IMR-90 (cell line): ENCODE data around the gene TENM4. TPM values are rescaled to one million over a fixed set of nuclear protein-coding genes. Genes with fewer than 3 reads are reported as not detected.

Experiments
- ATAC-seq: fragments of 200-7000 bp; cut with Tn5 transposase; 2 replicates; pipeline ENCODE4 v1.9.1; 2020; ENCODE audit warnings: low read depth, mild to moderate bottlenecking, moderate library complexity
- BruUV-seq: library from RNA; stranded (reverse); fragments of 400-500 nt; replicated peaks from 2 replicates; lab custom pipeline; 2021; lab: Mats Ljungman, UMichigan
- CTCF ChIA-PET: fragments of 300-600 bp; formaldehyde crosslinking; extraction: SDS; loops from one replicate; lab custom pipeline; 2021; ENCODE audit warnings: antibody characterized with exemption; lab: Yijun Ruan, JAX
- POLR2A ChIA-PET: fragments of 300-600 bp; sonication (Branson Sonifier 250); formaldehyde crosslinking; loops from one replicate; lab custom pipeline; 2022; ENCODE audit warnings: antibody characterized with exemption; ENCODE audit not compliant: unreplicated experiment; lab: Charles Lee
- DNase-seq: peaks from one replicate; pipeline ENCODE4 v3.0.0; 2013
- H2AFZ ChIP-seq: replicated peaks from 2 replicates; pipeline ENCODE3; 2013; ENCODE audit warnings: low read length, mild to moderate bottlenecking; ENCODE audit not compliant: poor library complexity
- H2AK5ac ChIP-seq: 2 replicates; pipeline ENCODE4 v1.6.1; 2013; ENCODE audit warnings: low read depth, low read length, inconsistent platforms
- H2AK9ac ChIP-seq: replicated peaks from 2 replicates; pipeline ENCODE3; 2013; ENCODE audit warnings: mild to moderate bottlenecking, low read depth, low read length, moderate library complexity; ENCODE audit not compliant: poor library complexity
- H2BK120ac ChIP-seq: 2 replicates; pipeline ENCODE4 v1.6.1; 2013; ENCODE audit warnings: low read depth, low read length, inconsistent platforms
- H2BK15ac ChIP-seq: 3 replicates; pipeline ENCODE4 v1.6.1; 2013; ENCODE audit warnings: low read depth, low read length, inconsistent platforms
- H2BK20ac ChIP-seq: 2 replicates; pipeline ENCODE4 v1.6.1; 2013; ENCODE audit warnings: low read depth, mild to moderate bottlenecking, inconsistent platforms, low read length, moderate library complexity
- H2BK5ac ChIP-seq: 2 replicates; pipeline ENCODE4 v1.6.1; 2013; ENCODE audit warnings: mild to moderate bottlenecking, low read depth, low read length, inconsistent platforms; ENCODE audit not compliant: poor library complexity, severe bottlenecking
- H3K14ac ChIP-seq: replicated peaks from 2 replicates; pipeline ENCODE4 v1.6.1; 2013; ENCODE audit warnings: low read depth, low read length, inconsistent platforms
- H3K18ac ChIP-seq: 2 replicates; pipeline ENCODE4 v1.6.1; 2013; ENCODE audit warnings: low read depth, low read length, control low read depth
- H3K23ac ChIP-seq: 2 replicates; pipeline ENCODE4 v1.6.1; 2013; ENCODE audit warnings: low read depth, low read length, inconsistent platforms
- H3K27ac ChIP-seq: 2 replicates; pipeline ENCODE4 v1.5.1; 2013; ENCODE audit warnings: mild to moderate bottlenecking, control low read depth, low read length; ENCODE audit not compliant: insufficient read depth
- H3K27me3 ChIP-seq: 2 replicates; pipeline ENCODE4 v1.6.1; 2013; ENCODE audit warnings: low read length; ENCODE audit not compliant: control insufficient read depth, insufficient read depth
- H3K36me3 ChIP-seq: 2 replicates; pipeline ENCODE4 v1.6.1; 2013; ENCODE audit warnings: low read length, mixed read lengths; ENCODE audit not compliant: control insufficient read depth, insufficient read depth
- H3K4ac ChIP-seq: 2 replicates; pipeline ENCODE4 v1.6.1; 2013; ENCODE audit warnings: low read depth, low read length, inconsistent platforms
- H3K4me1 ChIP-seq: 2 replicates; pipeline ENCODE4 v1.6.1; 2013; ENCODE audit warnings: low read length, mixed read lengths; ENCODE audit not compliant: control insufficient read depth, insufficient read depth
- H3K4me2 ChIP-seq: 2 replicates; pipeline ENCODE4 v1.6.1; 2013; ENCODE audit warnings: low read depth, mild to moderate bottlenecking, control low read depth, low read length, moderate library complexity
- H3K4me3 ChIP-seq: 2 replicates; pipeline ENCODE4 v1.5.1; 2013; ENCODE audit warnings: low read depth, mild to moderate bottlenecking, control low read depth, low read length, moderate library complexity; ENCODE audit not compliant: insufficient read depth
- H3K56ac ChIP-seq: 2 replicates; pipeline ENCODE4 v1.6.1; 2013; ENCODE audit warnings: low read length, inconsistent platforms; ENCODE audit not compliant: insufficient read depth; ENCODE audit errors: extremely low read depth
- H3K79me1 ChIP-seq, 2 experiments: 2 replicates each; pipeline ENCODE4 v1.6.1; 2013; ENCODE audit warnings: low read length in 2 of 2, inconsistent platforms in 1 of 2, low read depth in 1 of 2
- H3K9ac ChIP-seq: 2 replicates; pipeline ENCODE4 v1.6.1; 2013; ENCODE audit warnings: low read depth, low read length, control low read depth
- H3K9me1 ChIP-seq: 2 replicates; pipeline ENCODE4 v1.6.1; 2013; ENCODE audit warnings: low read length, inconsistent platforms; ENCODE audit not compliant: insufficient read depth
- H3K9me3 ChIP-seq: 2 replicates; pipeline ENCODE4 v1.6.1; 2013; ENCODE audit warnings: low read length; ENCODE audit not compliant: control insufficient read depth, insufficient read depth
- H4K20me1 ChIP-seq: 2 replicates; pipeline ENCODE4 v1.6.1; 2013; ENCODE audit warnings: low read length, inconsistent platforms; ENCODE audit not compliant: insufficient read depth
- H4K5ac ChIP-seq: 2 replicates; pipeline ENCODE4 v1.6.1; 2013; ENCODE audit warnings: mild to moderate bottlenecking, low read depth, low read length, control low read depth
- H4K8ac ChIP-seq, 2 experiments: 2 replicates each; pipeline ENCODE4 v1.6.1; 2013; ENCODE audit warnings: low read depth in 2 of 2, low read length in 2 of 2, control low read depth in 1 of 2, inconsistent platforms in 1 of 2
- H4K91ac ChIP-seq: 2 replicates; pipeline ENCODE4 v1.6.1; 2013; ENCODE audit warnings: low read depth, low read length, inconsistent platforms; ENCODE audit not compliant: insufficient read depth
- CEBPB ChIP-seq: IDR thresholded peaks from 2 replicates; pipeline ENCODE4 v1.6.1; 2012; ENCODE audit warnings: low read depth, low read length, improper control_type of control experiment
- CHD1 ChIP-seq: IDR thresholded peaks from 2 replicates; pipeline ENCODE4 v1.6.1; 2012; ENCODE audit warnings: low read depth, low read length, improper control_type of control experiment
- MAZ ChIP-seq: IDR thresholded peaks from 2 replicates; pipeline ENCODE4 v1.6.1; 2012; ENCODE audit warnings: low read depth, mild to moderate bottlenecking, low read length, improper control_type of control experiment, moderate library complexity, borderline replicate concordance
- POLR2A ChIP-seq: IDR thresholded peaks from 2 replicates; pipeline ENCODE4 v1.6.1; 2012; ENCODE audit warnings: mild to moderate bottlenecking, low read depth, low read length
- RAD21 ChIP-seq: IDR thresholded peaks from 2 replicates; pipeline ENCODE4 v1.6.1; 2012; ENCODE audit warnings: low read length, improper control_type of control experiment
- RCOR1 ChIP-seq: IDR thresholded peaks from 2 replicates; pipeline ENCODE4 v1.6.1; 2012; ENCODE audit warnings: mild to moderate bottlenecking, low read length, improper control_type of control experiment; ENCODE audit not compliant: insufficient replicate concordance
- RFX5 ChIP-seq: IDR thresholded peaks from 2 replicates; pipeline ENCODE4 v1.8.0; 2012; ENCODE audit warnings: low read depth, mild to moderate bottlenecking, low read length, moderate library complexity
- SMC3 ChIP-seq: fragments of 150-350 bp; IDR thresholded peaks from 2 replicates; pipeline ENCODE4 v1.6.1; 2016; ENCODE audit warnings: low read depth, mild to moderate bottlenecking, antibody characterized with exemption, low read length, moderate library complexity
- WGBS, 2 experiments: methylation state at CpG; one replicate each; pipeline versions ENCODE4 v1.1.5 to v1.1.7; 2013; ENCODE audit warnings: missing lambda C conversion rate in 2 of 2; ENCODE audit not compliant: insufficient read length in 1 of 2; ENCODE audit errors: extremely low coverage in 2 of 2; 5-methylcytosine and 5-hydroxymethylcytosine counted together
- dilution Hi-C: fragments of 300-500 bp; cut with HindIII; formaldehyde crosslinking; loops from one replicate; pipeline ENCODE4 v1.14.3; 2018; ENCODE audit warnings: low sequenced_read_pairs; ENCODE audit not compliant: unreplicated experiment
- in situ Hi-C: fragments of 300-500 bp; cut with MboI; formaldehyde crosslinking; loops from 3 replicates; pipeline ENCODE4 v1.14.3; 2019; ENCODE audit warnings: low sequenced_read_pairs, inconsistent platforms, mixed read lengths
- intact Hi-C: fragments of 100-400 bp; cut with micrococcal nuclease; formaldehyde crosslinking; loops from 2 replicates; pipeline ENCODE4 v1.10.0; 2022
- polyA plus RNA-seq, 3 experiments: library from polyadenylated mRNA; depleted of rRNA; stranded (reverse); fragments of >200 nt; gene quantifications; 2 replicates each; pipeline ENCODE4 v1.2.3, GENCODE V29; 2012; ENCODE audit warnings: low replicate concordance in 1 of 3
- total RNA-seq: library from RNA; depleted of rRNA; stranded (reverse); fragments of >200 nt; gene quantifications from 2 replicates; pipeline ENCODE4 v1.2.3, GENCODE V29; 2012
- TF ChIP-seq, protein P1 (sequence below): conservative IDR thresholded peaks from 2 replicates; pipeline ENCODE4 v1.5.1; 2012; ENCODE audit warnings: mild to moderate bottlenecking, low read depth, low read length, improper control_type of control experiment
- TF ChIP-seq, protein P2 (sequence below): fragments of 150-350 bp; IDR thresholded peaks from 2 replicates; pipeline ENCODE4 v1.6.1; 2016; ENCODE audit warnings: low read depth, mild to moderate bottlenecking, low read length, moderate library complexity, borderline replicate concordance

TENM4 gene
- total and polyA plus RNA-seq, 2 of the 4 experiments (the other 2 are of a cell fraction): 7.4 to 9.0 TPM

DNA sequence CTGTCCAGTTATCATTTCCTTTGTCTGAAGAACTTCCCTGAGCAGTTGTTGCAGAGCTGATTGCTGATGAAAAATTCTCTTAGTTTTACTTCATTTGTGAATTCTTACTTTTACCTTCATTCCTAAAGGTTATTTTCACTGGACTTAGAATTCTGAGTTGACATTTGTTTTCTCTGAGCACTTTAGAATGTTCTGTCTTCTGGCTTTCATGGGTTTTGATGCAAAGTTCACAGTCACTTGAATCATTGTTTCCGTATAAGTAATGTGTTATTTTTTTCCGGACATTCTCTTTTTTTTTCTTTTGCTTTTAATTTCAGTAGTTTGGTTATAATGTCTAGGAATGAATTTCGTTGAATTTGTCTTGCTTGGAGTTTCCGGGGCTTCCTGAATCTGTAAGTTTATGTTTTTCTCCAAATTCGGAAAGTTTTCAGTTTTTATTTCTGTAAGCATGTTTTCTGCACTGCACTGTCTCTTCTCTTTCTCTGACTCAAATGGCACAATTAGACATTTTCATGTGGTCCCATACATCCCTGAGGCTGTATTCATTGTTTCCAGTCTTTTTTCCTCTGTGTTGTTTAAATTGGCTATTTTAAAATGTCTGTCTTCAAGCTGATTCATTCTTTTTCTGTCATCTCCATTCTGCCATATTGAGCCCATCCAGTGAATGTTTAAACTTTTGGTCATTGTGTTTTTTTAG is 797.7 kb downstream of the TENM4 start:
- H3K27ac ChIP-seq: no peak overlapping the region
- no peak overlapping the region for H3K4ac ChIP-seq
- H3K56ac ChIP-seq: no peak overlapping the region
- no peaks in the 10 kb centered on the region for H3K9me1 ChIP-seq
- no peaks in the 10 kb centered on the region for H3K36me3 ChIP-seq
- H3K14ac ChIP-seq: no peak overlapping the region
- in situ Hi-C loops (loop anchor here (10.0 kb wide), 1 partner anchor 852 kb away; no protein-coding TSS in a partner anchor), dilution Hi-C loops (no loop called here), intact Hi-C loops (loop anchor here (10.0 kb wide), 2 partner anchors 592 to 1062 kb away; no protein-coding TSS in a partner anchor)
- no peak overlapping the region for H2AK5ac ChIP-seq
- ChIA-PET CTCF (interaction anchor here (1.4 kb wide), 1 partner anchor 318 kb away, joined by 3 read pairs; no protein-coding TSS in a partner anchor), POLR2A (no interaction called here)
- H4K8ac ChIP-seq: no peak overlapping the region
- no peak overlapping the region for H3K9ac ChIP-seq
- no peaks in the 10 kb centered on the region for H3K79me1 ChIP-seq
- TF ChIP-seq CHD1 (no peak), CEBPB (no peak), RCOR1 (no peak), RAD21 (no peak), MAZ (no peak), SMC3 (no peak), RFX5 (no peak), POLR2A (no peak)
- TF ChIP-seq, protein P1, sequence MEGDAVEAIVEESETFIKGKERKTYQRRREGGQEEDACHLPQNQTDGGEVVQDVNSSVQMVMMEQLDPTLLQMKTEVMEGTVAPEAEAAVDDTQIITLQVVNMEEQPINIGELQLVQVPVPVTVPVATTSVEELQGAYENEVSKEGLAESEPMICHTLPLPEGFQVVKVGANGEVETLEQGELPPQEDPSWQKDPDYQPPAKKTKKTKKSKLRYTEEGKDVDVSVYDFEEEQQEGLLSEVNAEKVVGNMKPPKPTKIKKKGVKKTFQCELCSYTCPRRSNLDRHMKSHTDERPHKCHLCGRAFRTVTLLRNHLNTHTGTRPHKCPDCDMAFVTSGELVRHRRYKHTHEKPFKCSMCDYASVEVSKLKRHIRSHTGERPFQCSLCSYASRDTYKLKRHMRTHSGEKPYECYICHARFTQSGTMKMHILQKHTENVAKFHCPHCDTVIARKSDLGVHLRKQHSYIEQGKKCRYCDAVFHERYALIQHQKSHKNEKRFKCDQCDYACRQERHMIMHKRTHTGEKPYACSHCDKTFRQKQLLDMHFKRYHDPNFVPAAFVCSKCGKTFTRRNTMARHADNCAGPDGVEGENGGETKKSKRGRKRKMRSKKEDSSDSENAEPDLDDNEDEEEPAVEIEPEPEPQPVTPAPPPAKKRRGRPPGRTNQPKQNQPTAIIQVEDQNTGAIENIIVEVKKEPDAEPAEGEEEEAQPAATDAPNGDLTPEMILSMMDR: no peak
- TF ChIP-seq, protein P2, sequence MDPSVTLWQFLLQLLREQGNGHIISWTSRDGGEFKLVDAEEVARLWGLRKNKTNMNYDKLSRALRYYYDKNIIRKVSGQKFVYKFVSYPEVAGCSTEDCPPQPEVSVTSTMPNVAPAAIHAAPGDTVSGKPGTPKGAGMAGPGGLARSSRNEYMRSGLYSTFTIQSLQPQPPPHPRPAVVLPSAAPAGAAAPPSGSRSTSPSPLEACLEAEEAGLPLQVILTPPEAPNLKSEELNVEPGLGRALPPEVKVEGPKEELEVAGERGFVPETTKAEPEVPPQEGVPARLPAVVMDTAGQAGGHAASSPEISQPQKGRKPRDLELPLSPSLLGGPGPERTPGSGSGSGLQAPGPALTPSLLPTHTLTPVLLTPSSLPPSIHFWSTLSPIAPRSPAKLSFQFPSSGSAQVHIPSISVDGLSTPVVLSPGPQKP: no peak
- H3K4me1 ChIP-seq: peaks cover 7% of the 10 kb centered on the region; the same call in 1 of the 2 replicates
- H3K4me3 ChIP-seq: no peak overlapping the region
- no CpG with 5 or more reads among the region's 5 CpGs for WGBS, 2 experiments
- no peak for ATAC-seq
- H3K27me3 ChIP-seq: no peaks in the 10 kb centered on the region
- H2AK9ac ChIP-seq: no peak overlapping the region
- no peaks in the 10 kb centered on the region for H4K20me1 ChIP-seq
- H2BK5ac ChIP-seq: no peak overlapping the region
- H2BK120ac ChIP-seq: no peak overlapping the region
- H3K4me2 ChIP-seq: no peak overlapping the region
- H3K18ac ChIP-seq: no peak overlapping the region
- no peak overlapping the region for H2AFZ ChIP-seq
- no peak overlapping the region for H4K91ac ChIP-seq
- H4K5ac ChIP-seq: no peak overlapping the region
- DNase-seq: no peak
- no peak overlapping the region for H3K23ac ChIP-seq
- H2BK15ac ChIP-seq: no peak overlapping the region
- BruUV-seq: no TSS peak
- H2BK20ac ChIP-seq: no peak overlapping the region
- H3K9me3 ChIP-seq: no peaks in the 10 kb centered on the region
